Measurements from ENCODE around the gene WDFY2.

GRCh38 chr13:51608857-51609406 lies 24.7 kb downstream of the WDFY2 start:
- TF ChIP-seq CTCF (conservative IDR thresholded peaks at IDR 0.05; ENCODE audit: low read depth, low read length) = no peak
- no peak for TF ChIP-seq EZH2 (IDR thresholded peaks at IDR 0.05; ENCODE audit: low read length, unreplicated experiment)

Measured in PC-3 (cell line).